Activated T-cell treated with anti-CD3 and anti-CD28 coated beads, Interleukin-2, amount 50 U/mL, for 72 hours (primary cell): ENCODE measurements around the gene C6orf15. TPM values are rescaled to one million over a fixed set of nuclear protein-coding genes. Genes with fewer than 3 reads are reported as not detected.
"Not testable (repeated sequence)": the region's sequence is repeated elsewhere in the genome, so short reads cannot be mapped to it uniquely, and the experiment has no call there.

Experiments
- ATAC-seq, 2 donors: fragments of 150-1000 bp; cut with Tn5 transposase; replicated peaks in 1 of 2; 2 replicates each; pipeline ENCODE4 v1.10.0; 2021; ENCODE audit warnings: moderate library complexity in 2 of 2, mild to moderate bottlenecking in 1 of 2
- DNase-seq, 2 donors: peaks; one replicate each; pipeline ENCODE4 v3.0.0; 2021 to 2022; ENCODE audit warnings: mixed read lengths in 1 of 2
- H3K27ac Mint-ChIP-seq: one replicate; pipeline ENCODE4 v1.8.0; 2022; ENCODE audit warnings: mild to moderate bottlenecking, moderate library complexity, mixed read lengths
- H3K27me3 Mint-ChIP-seq: one replicate; pipeline ENCODE4 v1.8.0; 2022; ENCODE audit warnings: low read depth, mixed read lengths
- H3K36me3 Mint-ChIP-seq, 2 donors: one replicate each; pipeline ENCODE4 v1.8.0; 2022; ENCODE audit warnings: mixed read lengths in 2 of 2, mild to moderate bottlenecking in 1 of 2; ENCODE audit not compliant: insufficient read depth in 2 of 2
- H3K4me1 Mint-ChIP-seq: one replicate; pipeline ENCODE4 v1.8.0; 2022; ENCODE audit warnings: low read depth, mixed read lengths
- H3K4me3 Mint-ChIP-seq, 2 donors: one replicate each; pipeline ENCODE4 v1.8.0; 2022; ENCODE audit warnings: mild to moderate bottlenecking in 2 of 2, mixed read lengths in 2 of 2, moderate library complexity in 2 of 2
- H3K9me3 Mint-ChIP-seq, 2 donors: one replicate each; pipeline ENCODE4 v1.8.0; 2022; ENCODE audit warnings: mixed read lengths in 2 of 2
- total RNA-seq, 2 donors: library from RNA; stranded (reverse); gene quantifications; one replicate each; pipeline ENCODE4 v1.2.3, GENCODE V29; 2022

The C6orf15 gene
- total RNA-seq, 2 donors from 2014 or later = not detected

- H3K27me3 Mint-ChIP-seq = no peaks in the 10 kb centered on the region
- no peak for DNase-seq
- H3K27ac Mint-ChIP-seq = no peak overlapping the region
- peaks cover 28% of the 10 kb centered on the region for H3K4me1 Mint-ChIP-seq
- H3K36me3 Mint-ChIP-seq = no peaks in the 10 kb centered on the region
- ATAC-seq = no peak
- no peaks in the 10 kb centered on the region for H3K9me3 Mint-ChIP-seq
- H3K4me3 Mint-ChIP-seq = no peak overlapping the region
These were observed 22.0 kb downstream of the C6orf15 start for GRCh38 chr6:31090275-31090972.

GRCh38 chr6:31087494-31088089 lies 24.8 kb downstream of the C6orf15 start:
- Mint-ChIP-seq H3K27me3 (no peaks in the 10 kb centered on the region), H3K9me3 (no peaks in the 10 kb centered on the region), H3K36me3 (no peaks in the 10 kb centered on the region), H3K4me1 (peaks cover 13% of the 10 kb centered on the region), H3K4me3 (no peak overlapping the region), H3K27ac (peak overlapping the region; percentile 88)
- ATAC-seq = peak; percentile 98 to 99
- peak; percentile 86 to 90 for DNase-seq

GRCh38 chr6:31086788-31087440 lies 25.5 kb downstream of the C6orf15 start:
- Mint-ChIP-seq H3K36me3 (no peaks in the 10 kb centered on the region), H3K4me3 (no peak overlapping the region), H3K4me1 (peaks cover 13% of the 10 kb centered on the region), H3K27me3 (no peaks in the 10 kb centered on the region), H3K9me3 (no peaks in the 10 kb centered on the region), H3K27ac (no peak overlapping the region)
- ATAC-seq = peak in 1 of 2 donors; percentile 24
- DNase-seq = no peak

GRCh38 chr6:31083742-31084354 lies 28.5 kb downstream of the C6orf15 start:
- Mint-ChIP-seq H3K4me3 (no peak overlapping the region), H3K9me3 (no peaks in the 10 kb centered on the region), H3K4me1 (peaks cover 23% of the 10 kb centered on the region), H3K36me3 (no peaks in the 10 kb centered on the region), H3K27me3 (peaks cover 5% of the 10 kb centered on the region), H3K27ac (no peak overlapping the region)
- DNase-seq (peak; percentile 46 to 52), ATAC-seq (no peak)

- no peak for ATAC-seq
- H3K27ac Mint-ChIP-seq = no peak overlapping the region
- DNase-seq = no peak
- peaks cover 13% of the 10 kb centered on the region for H3K4me1 Mint-ChIP-seq
- no peaks in the 10 kb centered on the region for H3K9me3 Mint-ChIP-seq
- no peak overlapping the region for H3K4me3 Mint-ChIP-seq
- peaks cover 5% of the 10 kb centered on the region for H3K27me3 Mint-ChIP-seq
- no peaks in the 10 kb centered on the region for H3K36me3 Mint-ChIP-seq
These were observed 30.5 kb downstream of the C6orf15 start for GRCh38 chr6:31081872-31082271.

- H3K27ac Mint-ChIP-seq = no peak overlapping the region
- H3K9me3 Mint-ChIP-seq = no peaks in the 10 kb centered on the region
- H3K4me1 Mint-ChIP-seq = peaks cover 10% of the 10 kb centered on the region
- H3K27me3 Mint-ChIP-seq = peaks cover 5% of the 10 kb centered on the region
- DNase-seq (peak; percentile 72 to 74), ATAC-seq (peak; percentile 76)
- peak overlapping the region; percentile 59 to 61 for H3K4me3 Mint-ChIP-seq
- H3K36me3 Mint-ChIP-seq = no peaks in the 10 kb centered on the region
These were observed 32.6 kb downstream of the C6orf15 start for GRCh38 chr6:31079656-31080261.

GRCh38 chr6:31076611-31077010 lies 35.8 kb downstream of the C6orf15 start:
- Mint-ChIP-seq H3K4me3 (no peak overlapping the region), H3K27ac (no peak overlapping the region), H3K4me1 (peaks cover 10% of the 10 kb centered on the region), H3K27me3 (peaks cover 5% of the 10 kb centered on the region), H3K36me3 (no peaks in the 10 kb centered on the region), H3K9me3 (no peaks in the 10 kb centered on the region)
- ATAC-seq (no peak), DNase-seq (no peak)

GRCh38 chr6:31075528-31075927 lies 36.8 kb downstream of the C6orf15 start:
- Mint-ChIP-seq H3K4me1 (peaks cover 10% of the 10 kb centered on the region), H3K27me3 (peaks cover 5% of the 10 kb centered on the region), H3K9me3 (no peaks in the 10 kb centered on the region), H3K4me3 (no peak overlapping the region), H3K27ac (no peak overlapping the region), H3K36me3 (no peaks in the 10 kb centered on the region)
- ATAC-seq (no peak), DNase-seq (no peak)

GRCh38 chr6:31074401-31074800 lies 38.0 kb downstream of the C6orf15 start:
- H3K27ac Mint-ChIP-seq = no peak overlapping the region
- H3K36me3 Mint-ChIP-seq = no peaks in the 10 kb centered on the region
- H3K4me1 Mint-ChIP-seq = peaks cover 3% of the 10 kb centered on the region
- DNase-seq = no peak
- H3K9me3 Mint-ChIP-seq = no peaks in the 10 kb centered on the region
- H3K27me3 Mint-ChIP-seq = no peaks in the 10 kb centered on the region
- no peak for ATAC-seq
- H3K4me3 Mint-ChIP-seq = no peak overlapping the region

GRCh38 chr6:31070711-31071197 lies 41.6 kb downstream of the C6orf15 start:
- ATAC-seq (no peak), DNase-seq (no peak)
- Mint-ChIP-seq H3K4me3 (no peak overlapping the region), H3K27me3 (no peaks in the 10 kb centered on the region), H3K27ac (no peak overlapping the region), H3K36me3 (no peaks in the 10 kb centered on the region), H3K4me1 (no peaks in the 10 kb centered on the region), H3K9me3 (no peaks in the 10 kb centered on the region)

- H3K9me3 Mint-ChIP-seq = no peaks in the 10 kb centered on the region
- no peaks in the 10 kb centered on the region for H3K27me3 Mint-ChIP-seq
- H3K27ac Mint-ChIP-seq = no peak overlapping the region
These were observed 43.6 kb downstream of the C6orf15 start for GRCh38 chr6:31068669-31069340.

GRCh38 chr6:31067891-31068668 lies 44.3 kb downstream of the C6orf15 start:
- H3K27ac Mint-ChIP-seq, H3K4me3 Mint-ChIP-seq, DNase-seq, H3K27me3 Mint-ChIP-seq, H3K4me1 Mint-ChIP-seq, H3K9me3 Mint-ChIP-seq, ATAC-seq, H3K36me3 Mint-ChIP-seq: not testable (repeated sequence)

More at GRCh38 chr6:31068669-31069340, 43.6 kb downstream of the C6orf15 start:
- Mint-ChIP-seq H3K4me1 (no peaks in the 10 kb centered on the region), H3K4me3 (no peak overlapping the region), H3K36me3 (no peaks in the 10 kb centered on the region)
- DNase-seq (peak; percentile 71 to 75), ATAC-seq (peak; percentile 86 to 90)
